ENCODE results near the gene PIP5K1C.
"Not testable (repeated sequence)": the region's sequence is repeated elsewhere in the genome, so short reads cannot be mapped to it uniquely, and the experiment has no call there.

Gene PIP5K1C

GRCh38 chr19:3628766-3629165 is 71.5 kb downstream of the PIP5K1C start:
- not testable (repeated sequence) for DNase-seq (ENCODE audit: low read depth in 2 of 2, low spot score in 1 of 2)

- DNase-seq (ENCODE audit: low read depth in 2 of 2, low spot score in 1 of 2) = no peak
Observed at GRCh38 chr19:3627351-3627723, 72.9 kb downstream of the PIP5K1C start.

- peak; percentile 96 to 98 for DNase-seq (ENCODE audit: low read depth in 2 of 2, low spot score in 1 of 2)
Observed at GRCh38 chr19:3626473-3627350, 73.6 kb downstream of the PIP5K1C start, which contains the start of gene CACTIN. CACTIN (minus strand) TSS chr19:3626790; CDS start chr19:3626762, 28 bp downstream.

- DNase-seq (ENCODE audit: low read depth in 2 of 2, low spot score in 1 of 2) = no peak
Observed at GRCh38 chr19:3625996-3626472, 74.2 kb downstream of the PIP5K1C start.

GRCh38 chr19:3623716-3624115 is 76.6 kb downstream of the PIP5K1C start:
- no peak for DNase-seq (ENCODE audit: low read depth in 2 of 2, low spot score in 1 of 2)

GRCh38 chr19:3622224-3622623 is 78.0 kb downstream of the PIP5K1C start:
- DNase-seq (ENCODE audit: low read depth in 2 of 2, low spot score in 1 of 2) = no peak

GRCh38 chr19:3621689-3622088 is 78.6 kb downstream of the PIP5K1C start:
- DNase-seq (ENCODE audit: low read depth in 2 of 2, low spot score in 1 of 2) = no peak

- DNase-seq (ENCODE audit: low read depth in 2 of 2, low spot score in 1 of 2) = no peak
Observed at GRCh38 chr19:3620817-3621547, 79.3 kb downstream of the PIP5K1C start.

- DNase-seq (ENCODE audit: low read depth in 2 of 2, low spot score in 1 of 2) = no peak
Observed at GRCh38 chr19:3620145-3620816, 80.0 kb downstream of the PIP5K1C start.

- no peak for DNase-seq (ENCODE audit: low read depth in 2 of 2, low spot score in 1 of 2)
Observed at GRCh38 chr19:3619631-3620012, 80.6 kb downstream of the PIP5K1C start.

- no peak for DNase-seq (ENCODE audit: low read depth in 2 of 2, low spot score in 1 of 2)
Observed at GRCh38 chr19:3618811-3619630, 81.2 kb downstream of the PIP5K1C start.

GRCh38 chr19:3618144-3618810 is 82.0 kb downstream of the PIP5K1C start:
- DNase-seq (ENCODE audit: low read depth in 2 of 2, low spot score in 1 of 2) = peak in 1 of 2 donors; percentile 29

- DNase-seq (ENCODE audit: low read depth in 2 of 2, low spot score in 1 of 2) = no peak
Observed at GRCh38 chr19:3617463-3617862, 82.8 kb downstream of the PIP5K1C start.

- no peak for DNase-seq (ENCODE audit: low read depth in 2 of 2, low spot score in 1 of 2)
Observed at GRCh38 chr19:3615524-3616135, 84.6 kb downstream of the PIP5K1C start.

GRCh38 chr19:3614858-3615505 is 85.3 kb downstream of the PIP5K1C start:
- DNase-seq (ENCODE audit: low read depth in 2 of 2, low spot score in 1 of 2) = no peak

GRCh38 chr19:3613818-3614661 is 86.2 kb downstream of the PIP5K1C start:
- DNase-seq (ENCODE audit: low read depth in 2 of 2, low spot score in 1 of 2) = no peak

GRCh38 chr19:3612901-3613741 is 87.1 kb downstream of the PIP5K1C start:
- no peak for DNase-seq (ENCODE audit: low read depth in 2 of 2, low spot score in 1 of 2)
